Mucosa of rectum (tissue), 2 donors: ENCODE results near the gene IGSF3.

Source experiments
- H3K27ac ChIP-seq, 2 donors: one replicate each; pipeline ENCODE4 v1.7.0; 2013; ENCODE audit warnings: inconsistent platforms in 2 of 2, low read depth in 2 of 2, low read length in 2 of 2
- H3K27me3 ChIP-seq, 2 donors: one replicate each; pipeline ENCODE4 v1.7.0; 2013; ENCODE audit warnings: low read length in 2 of 2; ENCODE audit not compliant: control insufficient read depth in 2 of 2, insufficient read depth in 2 of 2
- H3K36me3 ChIP-seq, 2 donors: one replicate each; pipeline ENCODE4 v1.7.0; 2013; ENCODE audit warnings: low read length in 2 of 2; ENCODE audit not compliant: control insufficient read depth in 2 of 2, insufficient read depth in 2 of 2
- H3K4me1 ChIP-seq, 2 donors: one replicate each; pipeline ENCODE4 v1.7.0; 2013; ENCODE audit warnings: low read length in 2 of 2, mild to moderate bottlenecking in 1 of 2; ENCODE audit not compliant: control insufficient read depth in 2 of 2, insufficient read depth in 2 of 2
- H3K4me3 ChIP-seq, 2 donors: one replicate each; pipeline ENCODE4 v1.7.0; 2013; ENCODE audit warnings: low read length in 2 of 2
- H3K9ac ChIP-seq, 2 donors: one replicate each; pipeline ENCODE4 v1.7.0; 2013; ENCODE audit warnings: low read length in 2 of 2, low read depth in 1 of 2, mild to moderate bottlenecking in 1 of 2
- H3K9me3 ChIP-seq, 2 donors: one replicate each; pipeline ENCODE4 v1.7.0; 2013; ENCODE audit warnings: low read length in 2 of 2; ENCODE audit not compliant: control insufficient read depth in 2 of 2
- donor health status: healthy.
- donor health status: Normal muscosa, but diverticular disease.

IGSF3 gene

DNA sequence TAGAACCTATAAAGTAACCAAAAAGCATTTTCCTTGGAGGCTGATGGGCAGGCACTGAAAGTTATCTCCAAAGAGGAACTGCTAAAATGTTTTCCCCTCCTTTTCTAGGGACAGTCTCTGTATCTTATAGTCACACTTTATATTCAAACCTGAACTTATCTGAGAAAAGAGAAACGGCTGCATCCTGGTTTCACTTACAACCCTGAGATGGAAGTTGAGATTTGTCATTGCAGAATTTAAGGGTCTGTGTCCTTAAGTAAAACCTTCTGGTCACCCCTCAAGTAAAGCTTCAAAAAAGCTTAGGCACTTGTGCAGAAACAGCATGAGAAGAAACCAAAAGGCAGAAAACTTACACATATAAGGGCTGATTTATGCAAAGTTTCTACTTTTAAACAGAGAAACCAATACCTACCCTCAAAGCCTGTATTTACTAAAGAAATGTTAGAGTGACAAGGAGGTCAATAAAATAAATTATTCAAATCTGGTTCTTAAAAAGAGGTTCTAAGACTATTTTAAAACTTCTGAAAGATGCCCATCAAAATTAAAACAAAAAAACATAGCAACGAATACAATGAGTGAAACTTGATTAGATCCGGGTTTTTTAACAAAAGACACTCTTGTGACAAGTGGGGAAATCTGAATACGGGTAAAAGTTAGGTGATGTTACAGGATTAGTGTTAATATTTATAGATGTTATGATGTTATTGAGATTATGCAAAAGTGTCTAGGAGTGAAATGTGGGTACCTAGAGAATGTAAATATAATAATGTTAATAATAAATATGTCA, 106.6 kb downstream of the IGSF3 start:
- Histone ChIP-seq H3K9ac (no peak overlapping the region), H3K9me3 (no peaks in the 10 kb centered on the region), H3K4me1 (peaks cover 8 to 12% of the 10 kb centered on the region in 2 donors), H3K27ac (no peak overlapping the region), H3K27me3 (no peaks in the 10 kb centered on the region), H3K36me3 (no peaks in the 10 kb centered on the region), H3K4me3 (no peak overlapping the region)

DNA sequence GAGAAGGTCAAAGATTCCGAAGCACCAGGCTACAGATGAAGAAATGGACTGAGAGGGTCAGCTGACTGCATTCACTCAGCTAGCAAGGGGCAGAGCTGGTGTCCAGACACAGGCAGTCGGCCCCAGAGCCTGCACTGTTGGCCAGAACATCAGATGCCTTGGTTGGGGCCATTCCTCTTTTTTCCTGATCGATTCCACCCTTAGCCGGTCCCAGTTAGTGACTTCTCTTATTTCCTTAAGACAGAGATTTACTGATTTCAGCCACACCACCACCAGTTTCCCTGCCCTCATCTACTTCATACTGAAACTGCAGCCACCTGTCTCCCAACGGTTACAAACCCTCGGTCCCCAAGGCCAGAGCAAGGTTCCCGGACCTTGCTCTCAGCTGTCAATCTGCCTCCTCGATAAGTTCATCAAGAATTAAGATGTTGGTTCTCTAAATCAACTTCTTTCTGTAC, 108.2 kb downstream of the IGSF3 start:
- Histone ChIP-seq H3K27me3 (no peaks in the 10 kb centered on the region), H3K9ac (no peak overlapping the region), H3K4me3 (no peak overlapping the region), H3K9me3 (no peaks in the 10 kb centered on the region), H3K36me3 (no peaks in the 10 kb centered on the region), H3K4me1 (peaks cover 8 to 12% of the 10 kb centered on the region in 2 donors), H3K27ac (no peak overlapping the region)

DNA sequence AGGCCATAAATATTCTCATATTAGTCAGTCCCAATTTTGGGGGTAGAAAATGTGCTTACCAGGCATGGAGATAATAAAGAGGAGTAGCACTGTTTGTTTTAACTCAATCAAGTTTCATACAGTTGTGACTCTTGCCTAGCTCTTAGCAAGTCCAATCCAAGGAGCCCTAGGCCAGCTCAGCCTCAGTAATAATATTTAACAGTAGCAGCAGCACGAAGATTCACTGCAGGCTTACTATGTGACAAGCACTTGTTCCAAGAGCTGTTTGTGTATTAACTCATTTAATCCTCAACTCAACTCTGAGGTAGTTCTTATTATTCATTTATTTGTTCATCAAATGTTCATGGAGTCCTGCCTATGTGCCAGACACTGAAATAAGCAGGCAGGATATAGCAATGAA, 109.0 kb downstream of the IGSF3 start:
- no peak overlapping the region for H3K9ac ChIP-seq
- H3K27me3 ChIP-seq: no peaks in the 10 kb centered on the region
- no peak overlapping the region for H3K4me3 ChIP-seq
- no peaks in the 10 kb centered on the region for H3K36me3 ChIP-seq
- H3K4me1 ChIP-seq: peaks cover 8 to 14% of the 10 kb centered on the region in 2 donors
- H3K27ac ChIP-seq: no peak overlapping the region
- no peaks in the 10 kb centered on the region for H3K9me3 ChIP-seq

- no peaks in the 10 kb centered on the region for H3K27me3 ChIP-seq
- H3K9me3 ChIP-seq: no peaks in the 10 kb centered on the region
- no peak overlapping the region for H3K9ac ChIP-seq
- H3K36me3 ChIP-seq: no peaks in the 10 kb centered on the region
- H3K4me3 ChIP-seq: no peak overlapping the region
- peaks cover 8 to 16% of the 10 kb centered on the region in 2 donors for H3K4me1 ChIP-seq
- no peak overlapping the region for H3K27ac ChIP-seq
Measured at GRCh38 chr1:116558140-116558549, 109.4 kb downstream of the IGSF3 start.

DNA sequence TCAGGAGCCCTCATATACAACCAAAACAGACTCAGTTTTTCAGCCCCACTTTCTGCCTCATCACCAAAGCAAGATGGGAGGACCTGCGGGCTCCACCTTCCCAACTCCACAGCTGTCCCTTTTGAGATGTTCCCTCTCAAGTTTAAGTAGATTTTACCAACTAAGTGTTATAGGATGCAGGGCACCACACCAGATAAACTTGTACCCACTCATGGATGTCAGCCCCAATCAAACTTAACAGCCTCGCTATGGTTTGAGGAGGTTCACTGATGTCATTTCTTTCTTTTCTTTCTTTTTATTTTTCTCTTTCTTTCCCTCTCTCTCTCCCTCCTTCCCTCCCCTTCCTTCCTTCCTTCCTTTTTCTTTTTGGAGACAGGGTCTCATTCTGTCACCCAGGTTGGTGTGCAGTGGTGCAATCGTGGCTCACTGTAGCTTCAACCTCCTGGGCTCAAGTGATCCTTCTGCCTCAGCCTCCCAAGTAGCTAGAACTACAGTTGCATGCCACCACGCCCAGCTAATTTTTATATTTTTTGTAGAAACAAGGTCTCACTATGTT, 110.1 kb downstream of the IGSF3 start:
- H3K27me3 ChIP-seq: no peaks in the 10 kb centered on the region
- H3K4me3 ChIP-seq: no peak overlapping the region
- H3K36me3 ChIP-seq: no peaks in the 10 kb centered on the region
- H3K9me3 ChIP-seq: no peaks in the 10 kb centered on the region
- no peak overlapping the region for H3K9ac ChIP-seq
- H3K4me1 ChIP-seq: peaks cover 8 to 16% of the 10 kb centered on the region in 2 donors
- peak overlapping the region; percentile 67 to 75 for H3K27ac ChIP-seq

GRCh38 chr1:116556289-116557006, 111.1 kb downstream of the IGSF3 start:
- Histone ChIP-seq H3K4me3 (no peak overlapping the region), H3K9me3 (no peaks in the 10 kb centered on the region), H3K27me3 (no peaks in the 10 kb centered on the region), H3K36me3 (no peaks in the 10 kb centered on the region), H3K9ac (no peak overlapping the region), H3K27ac (peak overlapping the region; percentile 75 to 77), H3K4me1 (peaks cover 8 to 13% of the 10 kb centered on the region in 2 donors)

- Histone ChIP-seq H3K9ac (no peak overlapping the region), H3K36me3 (no peaks in the 10 kb centered on the region), H3K27ac (no peak overlapping the region), H3K27me3 (no peaks in the 10 kb centered on the region), H3K4me3 (no peak overlapping the region), H3K4me1 (peaks cover 8 to 13% of the 10 kb centered on the region in 2 donors), H3K9me3 (no peaks in the 10 kb centered on the region)
Measured at GRCh38 chr1:116554924-116555323, 112.6 kb downstream of the IGSF3 start.

GRCh38 chr1:116553386-116554115, 114.0 kb downstream of the IGSF3 start:
- Histone ChIP-seq H3K4me3 (no peak overlapping the region), H3K36me3 (no peaks in the 10 kb centered on the region), H3K27ac (no peak overlapping the region), H3K9ac (no peak overlapping the region), H3K4me1 (peaks cover 8 to 13% of the 10 kb centered on the region in 2 donors), H3K27me3 (no peaks in the 10 kb centered on the region), H3K9me3 (no peaks in the 10 kb centered on the region)

DNA sequence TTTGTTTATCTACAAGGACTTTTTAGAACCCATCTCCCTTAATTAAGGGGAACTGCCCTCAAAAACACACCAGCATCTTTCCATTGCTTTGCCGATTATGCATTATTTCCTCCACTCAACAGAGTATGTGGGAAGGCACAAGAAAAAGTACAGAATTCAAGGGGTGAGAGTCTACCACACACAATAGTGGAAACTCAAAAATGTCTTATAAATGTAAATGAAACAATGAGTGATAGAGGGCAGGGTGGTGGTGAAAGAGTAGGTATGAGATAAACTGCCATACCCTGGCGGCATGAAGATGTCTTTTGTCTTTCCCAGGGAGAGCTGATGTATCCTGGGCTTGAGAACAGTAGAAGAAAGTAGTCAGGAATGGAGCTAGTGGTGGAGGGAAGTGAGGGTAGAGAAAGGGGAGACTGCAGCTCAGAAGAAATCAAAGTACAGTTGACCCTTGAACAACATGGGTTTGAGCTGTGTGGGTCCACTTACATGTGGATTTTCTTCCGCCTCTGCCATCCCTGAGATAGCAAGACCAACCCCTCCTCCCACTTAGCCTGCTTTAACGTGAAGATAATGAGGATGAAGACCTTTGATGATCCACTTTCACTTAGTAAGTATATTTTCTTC, 121.1 kb downstream of the IGSF3 start:
- Histone ChIP-seq H3K4me3 (no peak overlapping the region), H3K9ac (no peak overlapping the region), H3K9me3 (no peaks in the 10 kb centered on the region), H3K27ac (no peak overlapping the region), H3K36me3 (peaks cover 12 to 14% of the 10 kb centered on the region in 2 donors), H3K4me1 (no peaks in the 10 kb centered on the region), H3K27me3 (no peaks in the 10 kb centered on the region)
